Activated naive CD4-positive, alpha-beta T cell treated with Interleukin-2 at 50 U/mL for 16 hours (primary cell): ENCODE data around the gene STEAP2.
"Not testable (repeated sequence)": the region's sequence is repeated elsewhere in the genome, so short reads cannot be mapped to it uniquely, and the experiment has no call there.

Experiments
- DNase-seq: peaks from one replicate; pipeline ENCODE4 v3.0.0-alpha.2; 2020

STEAP2 gene

DNA sequence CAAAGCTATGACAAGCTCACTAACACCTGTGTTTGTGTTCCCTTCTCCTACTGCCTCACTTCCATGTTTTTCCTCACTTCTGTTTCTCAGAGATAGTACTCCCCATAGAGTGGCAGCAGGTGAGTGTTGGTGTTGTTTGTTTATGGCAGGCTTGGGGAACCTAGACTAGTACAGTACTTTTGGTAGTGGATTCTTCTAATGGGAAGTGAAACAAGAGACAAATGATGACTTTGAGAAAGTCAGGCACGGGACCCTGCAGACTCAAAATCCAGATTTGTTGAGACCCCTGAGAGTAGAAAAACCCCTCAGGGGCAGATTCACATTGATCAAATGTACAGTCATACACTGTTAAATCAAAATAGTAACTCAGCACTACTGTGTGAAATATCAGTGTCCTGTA lies 27.0 kb downstream of the STEAP2 start:
- no peak for DNase-seq

DNA sequence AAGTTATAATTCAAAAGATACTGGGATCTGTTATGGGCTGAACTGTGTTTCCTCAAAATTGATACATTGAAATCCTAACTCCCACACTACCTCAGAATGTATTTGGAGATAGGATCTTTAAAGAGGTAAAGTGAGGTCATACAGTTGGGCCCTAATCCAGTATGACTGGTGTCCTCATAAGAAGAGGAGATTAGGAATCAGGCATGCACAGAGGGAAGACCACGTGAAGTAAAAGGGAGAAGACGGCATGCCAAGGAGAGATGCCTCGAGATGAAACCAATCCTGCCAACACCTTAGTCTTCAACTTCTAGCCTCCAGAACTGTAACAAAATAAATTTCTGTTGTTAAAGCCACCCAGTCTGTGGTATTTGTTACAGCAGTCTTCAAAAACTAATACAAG lies 27.5 kb downstream of the STEAP2 start:
- no peak for DNase-seq

DNA sequence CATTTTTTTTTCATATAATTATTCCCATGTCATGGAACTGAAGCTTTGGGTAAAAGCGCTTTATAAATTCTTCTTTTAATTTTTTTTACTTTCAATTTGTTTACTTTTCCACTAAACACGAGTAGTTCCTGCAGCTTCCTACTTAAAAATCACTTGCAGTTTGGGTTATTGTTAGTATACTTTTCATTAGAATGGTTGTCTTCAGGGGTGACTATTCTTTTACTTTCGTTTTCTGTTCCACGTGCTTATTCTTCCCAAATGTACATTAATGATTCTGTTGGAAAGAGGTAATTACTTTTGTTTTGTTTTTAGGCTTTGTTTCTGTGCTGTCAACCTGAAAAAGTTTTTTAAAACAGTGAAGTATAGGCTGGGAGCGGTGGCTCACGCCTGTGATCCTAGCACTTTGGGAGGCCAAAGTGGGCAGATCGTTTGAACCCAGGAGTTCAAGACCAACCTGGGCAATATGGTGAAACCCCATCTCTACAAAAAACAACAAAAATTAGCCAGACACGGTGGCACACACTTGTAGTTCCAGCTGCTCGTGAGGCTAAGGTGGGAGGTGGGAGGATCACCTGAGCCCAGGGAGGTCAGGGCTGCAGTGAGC lies 28.2 kb downstream of the STEAP2 start:
- DNase-seq, result no peak

DNA sequence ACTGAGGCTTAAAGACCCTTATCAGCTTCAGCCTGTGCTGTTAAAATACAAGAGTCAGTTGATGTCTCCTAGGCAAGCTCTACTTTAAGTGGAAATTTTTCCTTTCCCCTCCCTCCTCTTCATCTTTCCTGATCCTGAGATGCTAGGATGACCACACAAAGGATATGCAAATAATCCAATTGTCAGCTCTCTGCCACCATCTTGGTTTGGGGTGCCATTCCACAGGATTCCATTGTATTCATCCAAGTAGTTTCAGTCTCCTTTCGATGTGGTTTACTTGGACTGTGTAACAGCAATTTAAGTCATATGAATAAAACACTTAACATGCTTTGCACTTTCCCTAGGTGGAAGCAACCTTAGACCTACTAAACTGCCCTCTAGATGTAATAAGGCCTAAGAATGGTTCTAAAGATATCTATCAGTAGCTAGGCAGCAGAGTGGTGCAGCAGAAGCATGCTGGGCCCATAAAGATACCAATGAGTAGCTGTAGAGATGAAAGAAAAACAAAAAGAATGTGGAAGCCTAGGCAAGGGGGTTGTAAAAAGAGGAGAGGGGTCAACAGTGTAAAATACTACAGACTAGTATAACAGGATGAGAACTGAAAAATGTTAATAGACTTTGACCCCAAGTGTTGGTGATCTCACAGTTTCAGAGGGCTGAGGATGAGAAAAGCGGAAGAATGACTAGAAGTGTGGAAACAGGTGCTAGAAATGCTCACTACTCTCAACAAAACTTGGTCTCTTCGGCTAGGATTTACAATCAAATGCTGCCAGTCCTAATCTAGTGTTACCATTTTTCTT lies 31.0 kb downstream of the STEAP2 start:
- DNase-seq, result no peak

DNA sequence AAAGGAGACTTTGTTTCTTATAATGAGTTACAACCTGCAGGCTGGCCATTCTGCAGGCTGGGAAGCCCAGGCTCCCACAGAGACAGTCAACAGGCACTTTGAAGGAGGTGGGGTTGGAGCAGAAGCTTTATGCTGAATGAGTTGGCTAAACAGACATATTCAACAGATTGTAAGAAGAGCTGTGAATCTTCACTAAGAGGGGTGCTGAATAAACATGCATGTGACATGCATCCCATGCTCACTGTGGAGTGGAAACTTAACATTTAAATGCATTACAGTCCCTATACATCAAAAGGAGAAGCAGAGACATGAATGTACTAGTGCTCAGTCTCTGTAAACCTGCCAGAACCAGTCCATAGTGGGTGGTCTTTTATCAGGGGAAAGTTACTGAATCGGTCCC lies 32.0 kb downstream of the STEAP2 start:
- DNase-seq, result no peak

DNA sequence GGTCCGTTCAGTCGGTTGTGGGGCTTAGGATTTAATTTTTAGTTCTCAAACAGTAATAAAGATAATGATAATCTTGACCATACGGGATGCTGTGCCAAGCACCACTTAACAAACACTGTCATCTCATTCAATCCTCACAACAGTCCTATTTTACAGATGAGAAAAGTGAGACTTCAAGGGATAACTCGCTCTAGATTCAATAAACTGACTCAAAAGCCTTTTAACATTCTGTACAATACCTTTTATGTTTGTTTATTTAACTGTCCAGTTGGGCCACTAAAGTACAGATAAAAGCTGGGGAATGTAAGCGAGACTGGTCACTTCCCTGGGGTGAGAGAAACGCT lies 33.0 kb downstream of the STEAP2 start:
- DNase-seq, result no peak

DNA sequence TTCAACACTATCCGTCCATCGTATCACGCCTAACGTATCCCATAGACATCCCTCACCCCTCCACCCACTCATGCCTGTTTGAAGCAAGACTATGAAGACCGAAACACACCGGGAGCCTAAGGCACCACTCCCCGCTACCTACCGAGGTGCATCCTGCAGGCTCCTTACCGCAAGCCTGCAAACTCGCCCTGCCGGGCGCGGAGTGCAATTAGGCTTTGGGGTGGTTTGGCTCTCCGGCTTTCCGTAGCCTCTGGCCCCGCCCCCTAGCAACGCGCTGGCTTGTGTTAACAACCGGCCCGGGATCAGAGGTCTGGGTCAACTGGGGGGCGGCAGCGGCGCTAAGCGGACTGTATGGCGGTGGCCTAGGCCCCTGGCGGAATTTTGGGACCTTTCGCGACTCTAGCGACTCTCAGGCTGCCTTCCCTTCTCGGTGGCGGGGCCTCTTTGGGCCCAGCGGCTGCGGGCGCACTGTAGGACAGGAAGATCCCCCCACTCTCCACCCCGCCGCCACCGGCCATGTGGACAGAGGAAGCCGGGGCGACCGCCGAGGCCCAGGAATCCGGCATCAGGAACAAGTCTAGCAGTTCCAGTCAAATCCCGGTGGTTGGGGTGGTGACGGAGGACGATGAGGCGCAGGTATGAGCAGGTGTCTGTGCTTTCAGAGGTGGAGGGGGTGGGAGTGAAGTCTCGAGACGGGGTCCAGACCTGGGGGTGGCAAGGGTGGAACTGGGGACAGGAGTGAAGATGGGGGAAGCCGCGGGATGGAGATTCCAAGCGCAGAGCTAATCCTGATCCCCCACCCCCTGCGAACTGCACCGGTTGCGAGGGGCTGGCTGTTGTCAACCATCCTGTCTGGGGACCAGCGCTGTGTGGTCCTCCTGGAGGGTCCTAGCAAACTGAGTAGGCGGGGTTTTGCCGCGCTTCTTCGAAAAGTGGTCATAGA lies 33.6 kb downstream of the STEAP2 start, which contains the start of gene CFAP69:
Gene CFAP69, plus strand, starts transcription at position 266 of the 943 bp plus-strand sequence. Its CDS starts 251 bp downstream, at position 517.
- peak; percentile 88 for DNase-seq

DNA sequence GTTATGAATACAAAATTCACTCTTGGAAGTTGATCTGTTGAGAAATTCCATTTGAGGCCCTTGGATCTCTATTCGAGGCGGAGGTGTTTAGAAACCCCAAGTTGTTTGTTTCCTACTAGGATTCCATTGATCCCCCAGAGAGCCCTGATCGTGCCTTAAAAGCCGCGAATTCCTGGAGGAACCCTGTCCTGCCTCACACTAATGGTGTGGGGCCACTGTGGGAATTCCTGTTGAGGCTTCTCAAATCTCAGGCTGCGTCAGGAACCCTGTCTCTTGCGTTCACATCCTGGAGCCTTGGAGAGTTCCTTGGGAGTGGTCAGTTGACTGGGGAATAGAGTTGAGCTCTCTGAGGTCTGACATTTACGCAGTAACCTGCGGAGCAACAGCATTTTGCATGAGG lies 34.6 kb downstream of the STEAP2 start:
- DNase-seq, result no peak

DNA sequence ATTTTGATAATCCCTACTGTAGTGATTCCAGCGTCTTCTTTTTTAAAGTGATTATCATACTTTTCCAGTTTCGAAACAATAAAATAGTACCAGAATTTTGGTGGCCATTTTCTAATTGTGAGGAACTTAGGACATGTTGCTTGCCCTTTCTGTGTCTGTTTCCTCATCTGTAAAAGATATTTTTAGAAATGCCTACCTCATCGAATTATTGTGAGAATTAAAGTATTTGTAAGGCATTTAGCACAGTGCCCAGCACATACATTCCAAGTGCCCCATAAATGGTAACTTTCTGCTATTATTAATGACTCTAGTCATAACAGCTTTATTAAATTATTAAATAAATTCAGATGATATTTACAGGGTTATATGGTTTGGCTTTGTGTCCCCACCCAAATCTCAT lies 37.2 kb downstream of the STEAP2 start:
- DNase-seq, result no peak

DNA sequence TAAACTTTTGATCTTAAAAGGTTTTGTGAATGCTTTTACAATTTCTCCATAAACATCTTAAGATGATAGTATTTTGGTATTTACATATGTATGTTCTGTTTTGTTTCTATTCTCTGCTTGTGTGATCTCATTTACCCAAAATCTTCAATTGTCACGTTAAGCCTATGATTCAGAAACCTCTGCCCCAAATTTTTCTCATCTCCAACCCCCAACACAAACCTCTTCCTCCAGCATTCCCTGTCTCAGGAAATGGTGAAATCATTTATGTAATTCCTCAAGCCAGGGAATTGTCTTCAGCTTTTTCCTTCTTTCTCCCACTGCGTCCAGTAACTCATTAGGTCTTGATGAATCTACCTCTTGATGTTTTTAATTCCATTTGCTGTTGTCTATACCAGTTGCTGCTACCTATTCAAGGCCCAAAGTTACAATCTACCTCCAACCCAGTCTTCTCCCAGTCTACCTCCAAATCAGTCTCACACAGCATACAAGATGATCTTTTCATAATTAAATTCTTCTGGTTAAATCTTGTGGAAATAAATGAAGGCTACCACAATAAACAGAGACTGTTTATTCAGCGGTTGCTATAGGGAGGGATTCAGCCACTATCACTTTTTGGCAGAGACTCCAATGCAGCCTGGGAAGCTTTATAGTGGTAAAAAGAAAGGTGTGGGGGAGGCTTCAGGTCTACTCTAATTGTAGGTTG lies 39.2 kb downstream of the STEAP2 start:
- DNase-seq, result no peak

DNA sequence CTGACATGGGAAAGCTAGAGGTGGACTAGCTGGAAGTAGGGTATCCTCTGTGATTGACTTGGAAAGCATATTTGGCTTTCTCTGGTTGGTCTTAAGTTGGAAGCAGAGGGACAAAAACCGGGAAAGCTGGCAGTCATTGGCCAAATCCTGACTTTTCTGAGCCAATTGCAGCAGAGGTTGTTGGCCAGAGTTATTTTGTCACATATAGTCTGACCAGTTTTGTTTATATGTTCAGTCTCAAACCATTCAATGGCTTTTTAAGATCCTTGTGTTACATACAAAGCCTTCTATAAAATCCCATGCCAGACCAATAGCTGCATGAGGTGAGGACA lies 39.7 kb downstream of the STEAP2 start:
- DNase-seq, result no peak

DNA sequence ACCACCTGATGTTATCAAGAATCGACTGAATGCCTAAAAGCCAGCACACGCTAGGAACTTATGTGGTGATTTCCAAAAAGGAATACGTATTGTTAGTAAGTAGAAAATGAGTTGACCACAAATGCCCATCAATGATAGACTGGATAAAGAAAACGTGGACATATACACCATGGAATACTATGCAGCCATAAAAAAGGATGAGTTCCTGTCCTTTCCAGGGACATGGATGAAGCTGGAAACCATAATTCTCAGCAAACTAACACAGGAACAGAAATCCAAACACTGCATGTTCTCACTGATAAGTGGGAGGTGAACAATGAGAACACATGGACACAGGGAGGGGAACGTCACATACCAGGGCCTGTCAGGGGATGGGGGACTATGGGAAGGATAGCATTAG lies 44.5 kb downstream of the STEAP2 start:
- not testable (repeated sequence) for DNase-seq

DNA sequence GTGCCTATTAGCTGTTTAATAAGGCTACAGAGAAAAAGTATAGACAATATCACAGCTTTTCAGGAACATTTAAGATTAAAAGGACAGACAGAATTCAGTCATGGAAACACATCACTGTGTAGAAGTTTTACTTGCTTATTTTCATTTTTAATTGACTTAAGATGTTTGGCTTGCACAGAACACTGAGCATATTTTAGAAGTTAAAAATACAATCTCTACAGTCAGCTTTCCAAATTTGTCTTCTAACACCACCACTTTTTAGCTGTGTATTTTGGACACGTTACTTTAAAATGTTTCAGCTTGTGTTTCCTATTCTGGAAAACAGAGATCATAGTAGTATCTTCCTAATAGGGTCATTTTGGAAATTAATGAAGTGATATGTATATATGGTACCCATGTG lies 45.2 kb downstream of the STEAP2 start:
- no peak for DNase-seq

DNA sequence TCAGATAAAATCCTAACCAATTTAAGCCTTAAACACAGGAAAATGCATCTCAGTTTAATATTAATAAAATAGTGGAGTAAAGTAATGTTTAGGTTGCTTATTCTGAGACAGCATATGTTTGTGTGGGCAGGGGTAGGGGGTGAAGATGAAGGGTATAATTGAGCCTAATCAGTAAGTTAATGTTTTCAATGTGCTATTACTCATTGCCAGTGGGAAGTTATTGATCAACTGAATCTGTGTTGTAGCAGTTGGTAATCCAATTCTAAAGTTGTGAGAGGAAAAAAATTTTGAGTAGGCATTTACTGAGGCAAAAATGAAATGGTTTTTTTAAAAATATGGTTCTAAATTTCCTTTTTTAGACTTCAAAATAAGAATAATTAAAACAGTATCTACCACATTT lies 49.9 kb downstream of the STEAP2 start:
- DNase-seq, result no peak

DNA sequence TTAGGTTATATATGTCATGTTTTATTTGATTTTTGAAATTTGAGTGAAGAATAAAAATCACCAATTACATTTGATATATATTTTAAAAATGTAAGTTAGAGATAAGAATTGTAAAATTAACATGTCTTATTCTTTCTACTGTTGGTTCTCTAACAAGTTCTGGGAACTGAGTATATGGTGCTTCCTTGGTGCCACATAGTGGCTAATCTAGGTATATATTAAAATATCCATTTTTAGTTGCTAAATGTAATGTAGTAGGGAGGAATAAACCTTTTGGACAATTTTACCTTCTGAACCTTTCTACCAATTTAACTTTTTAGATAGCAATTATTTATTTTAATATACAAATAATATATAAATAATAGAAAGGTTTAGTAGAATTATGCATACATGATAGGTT lies 50.9 kb downstream of the STEAP2 start:
- no peak for DNase-seq

DNA sequence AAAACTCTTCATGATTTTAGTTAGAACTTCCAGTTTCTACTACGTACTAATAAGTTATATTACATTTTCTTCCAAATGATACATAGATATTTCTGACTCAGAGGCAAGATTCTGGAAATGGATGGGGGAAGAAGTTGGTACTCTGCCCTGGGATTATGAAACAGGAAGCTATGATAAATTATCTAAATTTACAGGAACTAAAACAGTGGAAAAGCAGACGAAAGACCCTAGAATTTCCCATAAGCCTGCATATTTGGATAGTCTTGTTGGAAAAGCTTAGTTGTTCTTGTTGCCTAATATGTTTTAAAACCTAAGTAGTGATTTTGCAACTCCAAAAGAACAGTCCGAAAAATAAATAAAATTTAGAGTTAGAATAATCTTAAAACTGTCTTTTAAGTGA lies 55.3 kb downstream of the STEAP2 start:
- DNase-seq, result no peak

DNA sequence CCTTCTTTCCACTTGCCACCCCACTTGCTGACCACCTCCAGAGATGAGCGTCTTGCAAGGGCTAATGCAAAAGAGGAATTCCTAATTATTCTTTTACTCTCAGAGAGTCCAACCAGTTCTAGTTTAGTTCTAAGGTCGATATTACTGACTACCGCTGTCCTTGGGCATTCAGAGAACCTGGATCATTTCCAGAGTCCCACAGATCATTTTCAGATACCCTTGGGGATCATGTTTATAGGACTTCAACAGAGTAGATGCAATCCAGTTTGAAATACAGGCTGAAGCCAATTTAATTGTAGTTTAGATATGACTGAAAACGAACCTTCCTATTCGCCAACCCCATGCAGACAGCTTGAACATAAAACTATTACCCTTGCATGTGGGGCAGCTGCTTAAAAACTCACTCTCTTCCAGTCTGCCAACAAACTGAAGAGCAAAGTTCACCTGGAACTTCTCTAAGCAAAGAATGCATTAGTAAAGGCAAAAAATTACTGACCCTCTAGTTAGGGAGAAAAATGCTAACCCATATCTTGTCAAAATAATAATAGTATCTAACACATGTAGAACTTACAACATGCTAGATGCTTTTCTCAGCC lies 55.8 kb downstream of the STEAP2 start:
- DNase-seq, result no peak

DNA sequence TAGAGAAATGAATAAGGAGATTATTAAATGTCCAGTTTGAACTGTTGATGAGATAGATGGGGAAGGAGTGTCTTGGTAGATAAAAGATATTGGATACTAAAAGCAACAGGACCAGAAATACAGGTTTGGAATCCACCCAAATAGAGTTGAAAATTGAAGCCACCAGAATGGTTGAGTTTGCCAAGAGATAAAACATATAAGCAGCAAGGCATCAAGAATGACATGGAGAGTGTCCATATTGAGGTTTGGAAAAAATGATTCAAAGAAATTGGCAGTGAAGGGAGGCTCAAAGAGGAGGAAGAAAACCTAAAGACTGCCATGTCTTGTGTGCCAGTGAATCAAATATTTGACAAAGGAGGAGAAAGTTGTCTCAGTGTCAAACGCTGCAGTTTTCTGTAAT lies 57.6 kb downstream of the STEAP2 start:
- DNase-seq, result no peak

DNA sequence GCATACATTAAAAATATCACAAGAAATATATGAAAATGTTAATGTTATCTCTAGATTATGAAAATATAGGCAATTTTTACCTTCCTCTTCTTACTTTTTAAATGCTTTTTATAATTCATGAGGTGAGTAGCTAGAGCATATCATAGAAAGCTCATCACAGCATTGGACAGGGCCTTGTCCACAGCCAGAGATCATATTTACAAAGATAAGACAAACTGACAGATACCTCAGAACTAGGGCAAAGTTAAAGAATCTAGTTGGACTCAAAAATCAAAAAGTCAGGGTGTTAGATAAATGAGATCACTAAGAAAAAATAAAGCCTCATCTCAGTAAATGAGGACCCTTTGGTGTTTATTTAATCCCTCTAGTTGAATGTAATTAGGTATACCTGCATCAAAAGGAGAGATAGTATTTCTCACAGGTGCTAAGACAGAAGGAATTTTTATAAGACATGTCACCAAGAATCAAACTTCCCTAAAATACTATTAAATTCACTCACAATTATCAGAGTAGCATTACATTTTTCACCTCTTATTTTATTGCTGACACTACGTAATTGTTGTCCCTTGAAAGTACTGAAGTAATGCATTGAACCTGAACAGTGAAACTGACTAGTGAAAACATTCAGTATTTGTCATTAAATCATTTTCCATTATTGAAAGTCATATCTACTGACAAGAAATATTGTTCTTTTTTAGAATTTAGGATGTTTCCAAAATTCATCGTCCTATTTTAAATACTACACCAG lies 59.1 kb downstream of the STEAP2 start:
- no peak for DNase-seq

DNA sequence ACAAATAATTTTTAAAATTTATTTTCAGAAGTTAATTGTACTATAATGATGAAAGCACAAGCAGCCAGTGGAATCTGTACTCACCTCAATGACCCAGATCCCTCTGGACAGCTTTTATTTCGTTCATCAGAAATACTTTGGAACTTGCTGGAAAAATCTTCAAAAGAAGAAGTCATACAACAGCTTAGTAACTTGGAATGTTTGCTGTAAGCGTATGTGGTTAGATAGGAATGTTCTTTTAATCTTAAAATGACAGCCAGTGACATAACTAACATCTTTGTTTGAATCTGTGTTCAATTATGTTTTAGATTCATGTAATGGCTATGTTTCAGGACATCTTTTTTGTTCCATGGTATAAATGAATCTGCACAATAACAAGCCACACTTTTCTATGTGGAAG lies 60.2 kb downstream of the STEAP2 start:
- no peak for DNase-seq

DNA sequence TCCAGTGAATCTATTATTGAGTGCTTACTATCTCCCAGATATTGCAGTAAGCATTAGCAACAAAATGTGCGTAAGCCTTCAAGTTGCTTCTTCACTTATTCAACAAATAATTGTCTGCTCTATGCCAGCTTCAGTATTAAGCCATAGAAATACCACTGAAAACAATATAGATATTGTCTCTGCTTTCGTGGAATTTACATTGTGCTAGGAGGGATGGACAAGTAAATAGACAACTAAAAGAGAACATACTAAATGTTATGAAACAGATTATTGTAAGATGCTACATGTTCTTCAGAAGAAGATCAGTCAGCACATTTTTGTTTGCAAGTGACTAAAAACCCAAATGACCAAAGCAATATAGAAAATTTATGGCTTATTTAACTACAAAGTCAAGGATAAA lies 60.7 kb downstream of the STEAP2 start:
- DNase-seq, result no peak

DNA sequence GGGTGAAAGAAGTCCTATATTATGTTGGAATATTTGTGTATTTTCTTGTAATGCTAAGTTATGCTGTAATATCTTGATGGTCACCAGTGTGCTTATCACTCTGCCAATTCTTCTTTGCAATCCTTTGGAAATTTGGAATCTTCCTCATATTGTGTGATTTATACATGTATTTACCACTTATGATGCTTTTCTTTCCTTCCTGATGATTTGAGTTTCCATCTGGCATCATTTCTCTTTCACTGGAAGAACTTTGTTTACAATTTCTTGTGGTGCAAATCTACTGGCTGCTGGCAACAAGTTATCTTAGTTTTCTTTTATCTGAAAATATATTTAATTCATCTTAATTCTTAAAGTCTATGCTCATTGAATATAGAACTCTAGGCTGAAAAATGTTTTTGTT lies 62.6 kb downstream of the STEAP2 start:
- no peak for DNase-seq
